K562 (cell line): ENCODE measurements around the gene UNC119B. TPM values are rescaled to one million over a fixed set of nuclear protein-coding genes. Genes with fewer than 3 reads are reported as not detected.

ENCODE experiments used
- ARID2 ChIP-seq: fragments of 450-650 bp; IDR thresholded peaks from 2 replicates; pipeline ENCODE4 v1.6.1; 2017; ENCODE audit warnings: antibody characterized with exemption, mild to moderate bottlenecking
- CEBPZ ChIP-seq: fragments of 150-350 bp; IDR thresholded peaks from 2 replicates; pipeline ENCODE4 v1.6.1; 2014; ENCODE audit warnings: low read depth, mild to moderate bottlenecking, low read length, borderline replicate concordance
- CGGBP1 ChIP-seq: fragments of 250-450 bp; sonication (Bioruptor Pico); IDR thresholded peaks from 2 replicates; pipeline ENCODE4 v1.9.0; 2021; ENCODE audit warnings: mild to moderate bottlenecking
- EP400 ChIP-seq: fragments of 450-650 bp; IDR thresholded peaks from 2 replicates; pipeline ENCODE4 v1.6.1; 2017; ENCODE audit warnings: antibody characterized with exemption, mild to moderate bottlenecking, moderate library complexity
- MCM5 ChIP-seq: fragments of 450-650 bp; IDR thresholded peaks from 2 replicates; pipeline ENCODE4 v1.6.1; 2016; ENCODE audit warnings: low read depth
- NEUROD1 ChIP-seq: fragments of 150-350 bp; IDR thresholded peaks from 2 replicates; pipeline ENCODE4 v1.6.1; 2014; ENCODE audit warnings: borderline replicate concordance, low read length, low read depth; ENCODE audit not compliant: partially characterized antibody
- NFE2L1 ChIP-seq: fragments of 450-650 bp; IDR thresholded peaks from 2 replicates; pipeline ENCODE4 v1.6.1; 2016; ENCODE audit warnings: missing genetic modification characterization, low read depth, mild to moderate bottlenecking, missing compliant biosample characterization, moderate library complexity, borderline replicate concordance
- NR4A1 ChIP-seq, 2 experiments: fragments of 250-450 bp in 1 of 2; fragments of 450-650 bp in 1 of 2; sonication (Bioruptor Pico) in 1 of 2; IDR thresholded peaks; 2 replicates each; pipeline versions ENCODE4 v1.4.0 to v1.6.1; 2016 to 2020; ENCODE audit warnings: mild to moderate bottlenecking in 2 of 2, missing compliant biosample characterization in 1 of 2, missing genetic modification characterization in 1 of 2, moderate library complexity in 1 of 2
- PCBP2 ChIP-seq: fragments of 200-400 bp; formaldehyde crosslinking; IDR thresholded peaks from 2 replicates; pipeline ENCODE4 v1.6.1; 2018; ENCODE audit warnings: low read length, low read depth, mild to moderate bottlenecking, moderate library complexity; ENCODE audit not compliant: poor library complexity, severe bottlenecking
- POLR2A ChIP-seq: fragments of 450-650 bp; conservative IDR thresholded peaks from 2 replicates; pipeline ENCODE4 v1.6.1; 2016
- SMAD4 ChIP-seq: fragments of 250-450 bp; sonication (Bioruptor Pico); conservative IDR thresholded peaks from 2 replicates; pipeline ENCODE4 v1.8.0; 2021; ENCODE audit warnings: inconsistent platforms, mild to moderate bottlenecking, moderate library complexity
- SRSF1 ChIP-seq: fragments of 200-400 bp; formaldehyde crosslinking; IDR thresholded peaks from 2 replicates; pipeline ENCODE4 v1.6.1; 2017; ENCODE audit warnings: mild to moderate bottlenecking, low read depth, low read length, moderate library complexity
- SRSF3 ChIP-seq: fragments of 200-400 bp; formaldehyde crosslinking; IDR thresholded peaks from 2 replicates; pipeline ENCODE4 v1.6.1; 2016; ENCODE audit warnings: mild to moderate bottlenecking, low read length, moderate library complexity; ENCODE audit not compliant: insufficient read depth
- STAT6 ChIP-seq: sonication (generic); formaldehyde crosslinking; IDR thresholded peaks from 2 replicates; pipeline ENCODE4 v1.8.1; 2023; ENCODE audit warnings: mild to moderate bottlenecking, missing genetic modification reagents
- TCFL5 ChIP-seq: fragments of 250-450 bp; sonication (Bioruptor Pico); conservative IDR thresholded peaks from 2 replicates; pipeline ENCODE4 v1.6.1; 2021; ENCODE audit warnings: mild to moderate bottlenecking, moderate library complexity, matching md5 sums
- TRIM25 ChIP-seq: fragments of 450-650 bp; IDR thresholded peaks from 2 replicates; pipeline ENCODE4 v1.7.0; 2016; ENCODE audit warnings: borderline replicate concordance
- ZNF3 ChIP-seq: fragments of 250-450 bp; sonication (Bioruptor Pico); IDR thresholded peaks from 2 replicates; pipeline ENCODE4 v1.5.0; 2021; ENCODE audit warnings: mild to moderate bottlenecking, moderate library complexity
- ZNF512 ChIP-seq: IDR thresholded peaks from 2 replicates; pipeline ENCODE4 v1.6.1; 2016; ENCODE audit warnings: missing genetic modification characterization, missing compliant biosample characterization
- polyA plus RNA-seq, 8 experiments: library from polyadenylated mRNA; depleted of rRNA in 4 of 8; stranded (reverse) in 5 of 8; unstranded in 3 of 8; fragments of >200 nt; fragmentation: Nextera tagmentation in 2 of 8; fragmentation: Illumina TruSeq in 1 of 8; extraction: Ambion mirVana in 2 of 8; extraction: Trizol in 1 of 8; gene quantifications; 2 replicates each; pipeline versions ENCODE4 v1.2.1 to v1.2.3, GENCODE V29; 2011 to 2014; ENCODE audit warnings: inconsistent platforms in 1 of 8, missing spikeins in 1 of 8
- total RNA-seq, 7 experiments: library from RNA; depleted of rRNA in 6 of 7; stranded (reverse); fragments of >200 nt in 6 of 7; fragmentation: Illumina TruSeq in 2 of 7; extraction: Trizol in 2 of 7; gene quantifications; 2 replicates each; pipeline versions ENCODE4 v1.2.1 to v1.2.3, GENCODE V29; 2011 to 2021; ENCODE audit warnings: low replicate concordance in 1 of 7

The UNC119B gene
- total and polyA plus RNA-seq, 9 of the 15 experiments (the other 6 are each of a cell fraction or from before 2014, with no cell fraction given): 4.0 to 34.5 (median 15.1) TPM

- TF ChIP-seq ZNF512 (tag): 0 out of 2 replicates have a peak, but pooled peaks have one; percentile 7
- TF ChIP-seq NR4A1 (CRISPR knock-in tag; IDR thresholded peaks at IDR 0.05): no peak
- no peak for TF ChIP-seq NR4A1 (tag; IDR thresholded peaks at IDR 0.05)
- TF ChIP-seq TRIM25: no peak
- no peak for TF ChIP-seq NFE2L1
- no peak; the same call in none of the 2 replicates for TF ChIP-seq POLR2A
- TF ChIP-seq CGGBP1 (CRISPR knock-in tag): no peak
- no peak for TF ChIP-seq SRSF3
- TF ChIP-seq NEUROD1: peak; percentile 54
- TF ChIP-seq SRSF1: no peak
- TF ChIP-seq ZNF3 (CRISPR knock-in tag): no peak
- TF ChIP-seq SMAD4 (CRISPR knock-in tag): no peak
- no peak for TF ChIP-seq TCFL5
- TF ChIP-seq PCBP2: no peak
- TF ChIP-seq ARID2: no peak
- no peak for TF ChIP-seq STAT6 (CRISPR knock-in tag)
- no peak for TF ChIP-seq EP400
- TF ChIP-seq CEBPZ: no peak
- no peak for TF ChIP-seq MCM5
Measured at GRCh38 chr12:120686151-120686689, 24.0 kb upstream of the UNC119B start (continued).
